NCI-H774 (cell line): ENCODE measurements around the gene CCDC138.

Experiments
- DNase-seq: peaks from one replicate; lab custom pipeline; 2025; lab: John Stamatoyannopoulos, UW

Gene CCDC138

GRCh38 chr2:108896741-108897140, 110.2 kb downstream of the CCDC138 start:
- DNase-seq, result no peak

DNA sequence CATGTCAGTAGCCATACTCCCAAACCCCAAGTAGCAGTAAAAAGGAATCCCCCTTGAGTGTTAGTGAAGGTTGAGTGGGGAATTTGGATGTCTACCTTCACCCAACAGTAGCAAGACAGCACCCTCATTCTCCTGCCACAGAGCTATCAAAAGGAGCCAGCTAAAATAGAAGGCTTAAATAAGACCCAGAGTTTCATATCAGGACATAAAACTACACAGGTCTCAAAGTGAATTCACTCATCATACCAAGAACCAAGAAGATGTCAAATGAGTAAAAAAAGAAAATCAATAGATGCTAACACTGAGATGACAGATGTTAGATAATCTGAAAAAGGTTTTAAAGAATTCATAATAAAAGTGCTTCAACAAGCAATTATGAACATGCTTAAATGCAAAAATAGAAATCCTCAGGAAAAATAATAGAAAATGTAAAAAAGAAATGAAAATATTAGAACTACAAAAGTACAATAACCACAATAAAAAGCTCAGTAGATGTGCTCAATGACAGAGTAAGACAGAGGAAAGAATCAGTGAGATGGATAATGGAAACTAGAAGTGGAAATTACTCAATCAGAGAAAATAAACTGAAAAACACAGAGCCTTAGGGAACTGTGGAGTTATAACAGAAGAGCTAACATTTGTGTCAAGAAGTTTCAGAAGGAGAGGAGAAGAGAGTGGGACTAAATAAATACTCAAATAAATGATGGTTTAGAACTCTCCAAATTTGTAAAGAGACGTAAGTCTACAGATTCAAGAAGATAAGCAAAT, 111.9 kb downstream of the CCDC138 start:
- no peak for DNase-seq

- DNase-seq, result no peak
Observed at GRCh38 chr2:108904680-108905079, 118.1 kb downstream of the CCDC138 start.

DNA sequence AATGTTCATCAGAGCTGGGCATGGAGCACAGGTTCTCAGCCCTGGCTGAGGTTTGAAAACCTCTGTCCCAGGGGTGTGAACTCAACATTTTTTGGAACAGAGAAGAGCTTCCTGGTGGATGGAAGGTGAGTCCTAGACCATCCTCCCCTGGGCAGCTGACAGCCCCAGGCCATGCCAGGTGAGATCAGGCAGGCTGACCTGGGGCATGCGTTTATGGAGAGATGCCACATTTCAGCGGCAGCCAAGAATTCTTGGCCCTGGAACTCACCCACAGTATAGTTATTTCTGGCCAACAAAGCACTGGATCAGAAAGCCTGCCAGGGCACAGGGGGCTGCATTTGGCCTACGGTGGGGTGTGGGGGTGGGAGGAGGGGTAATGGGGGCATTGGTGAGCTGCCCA, 118.6 kb downstream of the CCDC138 start:
- DNase-seq, result no peak

DNA sequence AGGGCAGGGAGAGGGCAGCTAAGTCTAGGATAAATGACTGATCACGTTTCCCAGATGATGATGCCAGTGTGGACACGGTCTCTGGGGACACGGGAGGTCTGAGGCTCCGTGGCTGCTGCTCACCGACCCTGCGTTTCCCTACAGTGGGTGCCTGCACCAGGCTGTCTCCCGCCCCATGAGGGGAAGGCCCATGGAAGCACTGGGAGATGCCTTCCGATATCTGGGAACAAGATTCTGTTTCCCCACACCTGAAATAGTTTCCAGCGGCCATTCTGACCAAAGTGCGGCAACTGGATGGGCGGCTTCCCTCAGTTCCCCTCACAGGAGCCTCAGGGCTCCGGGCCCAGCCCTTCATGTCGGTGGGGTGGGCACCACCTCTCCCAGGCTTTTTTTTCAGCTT, 119.3 kb downstream of the CCDC138 start:
- no peak for DNase-seq

DNA sequence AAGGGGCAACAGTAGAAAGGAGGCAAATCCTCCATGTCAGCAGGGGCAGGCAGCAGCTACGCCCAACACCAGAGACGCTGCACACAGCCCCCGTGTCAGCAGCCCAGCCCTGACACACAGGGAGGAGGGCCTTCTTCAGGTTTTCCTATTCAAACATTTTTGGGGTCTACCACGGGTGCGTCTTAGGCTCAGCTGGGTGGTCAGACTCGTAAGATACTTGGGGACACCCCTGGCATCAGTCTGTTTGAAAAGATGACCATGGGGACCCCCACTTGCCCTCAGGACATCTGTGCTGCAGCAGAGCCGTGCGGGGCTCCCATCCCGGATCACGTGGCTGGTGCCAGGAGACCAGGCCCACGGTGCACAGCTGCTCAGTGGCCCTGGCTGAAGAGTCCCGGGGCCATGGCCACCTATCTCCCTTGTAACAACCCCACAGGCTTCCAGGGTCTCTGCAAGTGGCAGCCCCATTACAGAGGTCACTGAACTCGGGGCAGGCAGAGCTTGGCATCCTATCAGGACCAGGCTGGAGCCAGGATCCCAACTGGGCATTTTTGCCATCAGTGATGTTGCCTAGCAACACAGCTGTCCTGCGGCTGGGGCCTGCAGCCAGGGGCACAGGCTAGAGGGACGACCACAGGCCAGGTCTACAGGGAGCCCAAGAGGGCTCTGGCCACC, 120.0 kb downstream of the CCDC138 start:
- DNase-seq, result no peak

DNA sequence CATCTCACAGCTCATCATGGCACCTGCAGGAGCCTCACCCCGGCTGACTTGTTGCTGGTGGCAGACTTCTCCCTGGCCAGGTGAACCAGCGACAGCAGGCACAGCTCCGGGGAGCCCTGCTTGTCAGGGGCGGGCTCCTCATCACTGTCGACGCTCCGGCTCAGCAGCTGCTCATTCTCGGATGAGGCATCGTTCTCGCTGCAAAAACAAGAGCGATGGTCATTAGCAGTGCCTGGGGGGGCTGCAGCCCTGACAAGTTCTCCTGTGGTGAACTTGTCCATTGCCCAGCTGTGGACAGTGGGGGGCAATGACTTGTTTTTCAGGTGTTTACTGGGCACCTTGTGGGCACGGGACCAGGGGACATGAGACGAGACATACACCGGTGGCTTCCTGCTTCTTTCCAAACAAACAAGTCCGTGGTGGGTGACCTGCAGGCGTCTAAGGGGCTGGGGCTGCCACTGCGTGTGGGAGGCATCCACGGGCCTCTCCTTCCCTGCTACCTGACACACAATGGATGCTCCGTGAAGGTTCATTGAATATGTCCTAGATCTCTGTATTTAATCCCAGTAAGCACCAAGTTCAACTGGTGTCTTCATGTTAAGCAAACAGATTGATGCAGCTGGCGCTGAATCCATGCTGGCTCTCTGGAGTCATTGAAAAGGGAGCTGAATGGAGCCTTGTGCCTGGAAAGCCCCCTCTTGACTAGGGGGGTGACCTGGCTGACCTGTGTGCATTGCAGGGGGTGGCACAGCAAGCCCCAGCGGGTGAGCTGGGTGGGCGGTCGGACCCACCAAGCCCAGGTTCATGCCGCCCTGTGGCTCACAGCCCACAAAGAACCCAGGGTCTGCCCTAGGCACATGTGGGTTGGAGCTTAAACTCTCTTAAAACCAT, 121.5 kb downstream of the CCDC138 start:
- no peak for DNase-seq

GRCh38 chr2:108908713-108909070, 122.1 kb downstream of the CCDC138 start:
- DNase-seq, result no peak

DNA sequence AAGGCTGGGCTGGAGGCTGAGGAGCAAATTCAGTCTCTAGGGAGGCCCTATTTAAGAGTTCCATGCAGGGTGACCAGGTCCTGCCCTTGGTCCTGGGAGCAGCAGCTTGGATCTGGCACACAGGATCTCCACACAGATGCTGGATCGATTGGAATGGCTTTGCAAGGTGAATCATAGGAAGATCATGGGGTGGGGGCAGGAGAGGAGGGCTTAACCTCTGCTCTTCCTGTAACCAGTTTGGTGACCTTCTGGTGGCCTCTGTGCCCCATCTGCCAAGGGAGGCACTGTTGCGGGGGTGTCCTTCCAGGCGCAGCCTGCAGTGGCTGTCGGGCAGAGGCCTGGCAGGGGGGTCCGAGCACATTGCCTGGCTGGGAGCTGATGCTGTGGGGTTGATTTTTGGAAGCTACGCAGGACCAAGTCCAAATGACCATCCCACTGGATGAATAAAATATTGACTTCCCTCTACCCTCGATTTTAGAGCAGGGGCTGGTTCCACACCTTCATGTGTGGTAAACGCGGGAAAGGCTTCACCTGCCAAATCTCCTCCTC, 122.8 kb downstream of the CCDC138 start:
- no peak for DNase-seq

GRCh38 chr2:108910011-108910431, 123.5 kb downstream of the CCDC138 start:
- no peak for DNase-seq

DNA sequence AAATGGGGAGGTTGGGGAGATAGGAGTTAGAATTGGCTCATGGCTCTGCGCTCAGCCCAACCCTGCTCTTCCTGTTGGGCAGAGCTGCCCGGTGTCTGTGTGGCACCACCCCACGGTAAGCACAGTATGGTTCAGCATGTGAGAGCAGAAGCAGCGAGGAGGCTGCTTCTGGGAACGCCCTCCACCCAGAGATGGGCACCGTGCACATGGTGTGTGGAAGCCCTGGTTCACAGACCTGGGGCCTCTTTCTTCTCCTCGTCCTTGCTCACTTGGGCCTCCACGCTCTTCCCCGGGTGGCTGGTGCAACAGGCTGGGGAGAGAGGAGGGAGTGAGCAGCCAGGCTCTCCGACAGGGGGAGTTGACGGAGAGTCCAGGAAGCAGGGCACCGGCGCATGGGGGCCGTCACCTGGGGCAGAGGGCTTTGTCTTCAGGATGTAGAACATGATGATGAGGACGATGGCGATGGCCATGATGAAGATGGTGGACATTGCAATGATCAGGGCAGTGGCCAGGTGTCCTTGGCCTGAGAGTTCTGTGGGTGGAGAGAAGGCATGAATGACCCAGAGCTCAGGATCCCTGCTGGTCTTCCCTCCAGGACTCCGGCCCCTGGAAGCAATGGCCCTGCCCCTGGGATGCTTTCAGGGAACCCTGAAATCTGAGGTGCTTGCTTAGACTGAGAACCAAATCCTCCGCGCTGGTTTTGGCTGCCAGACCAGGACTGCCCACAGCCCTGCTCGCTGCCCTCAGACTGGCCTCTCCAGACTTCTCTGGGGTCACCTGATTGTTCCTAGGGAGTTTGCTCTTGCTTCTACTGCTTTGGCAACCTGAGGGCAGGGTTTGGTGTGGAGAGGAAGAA, 124.2 kb downstream of the CCDC138 start:
- DNase-seq, result no peak

DNA sequence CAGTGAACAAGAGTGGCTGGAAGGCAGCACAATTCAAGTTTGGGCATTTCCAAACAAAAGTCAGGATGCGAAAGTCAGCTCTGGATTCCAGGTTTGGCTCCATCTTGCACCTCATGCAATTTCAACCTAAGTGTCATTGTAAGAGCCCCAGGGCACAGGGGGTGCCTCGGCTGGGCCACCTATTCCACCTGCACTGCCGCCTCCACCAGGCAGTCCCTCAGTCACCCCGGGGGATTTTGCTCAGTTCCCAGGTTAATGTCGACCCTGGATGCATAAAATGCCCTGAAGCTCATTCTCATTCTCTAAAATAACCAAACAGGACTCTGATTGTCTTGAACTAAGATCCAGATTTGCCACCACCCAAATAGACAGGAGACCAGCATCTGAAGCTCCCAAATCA, 124.8 kb downstream of the CCDC138 start:
- no peak for DNase-seq

DNA sequence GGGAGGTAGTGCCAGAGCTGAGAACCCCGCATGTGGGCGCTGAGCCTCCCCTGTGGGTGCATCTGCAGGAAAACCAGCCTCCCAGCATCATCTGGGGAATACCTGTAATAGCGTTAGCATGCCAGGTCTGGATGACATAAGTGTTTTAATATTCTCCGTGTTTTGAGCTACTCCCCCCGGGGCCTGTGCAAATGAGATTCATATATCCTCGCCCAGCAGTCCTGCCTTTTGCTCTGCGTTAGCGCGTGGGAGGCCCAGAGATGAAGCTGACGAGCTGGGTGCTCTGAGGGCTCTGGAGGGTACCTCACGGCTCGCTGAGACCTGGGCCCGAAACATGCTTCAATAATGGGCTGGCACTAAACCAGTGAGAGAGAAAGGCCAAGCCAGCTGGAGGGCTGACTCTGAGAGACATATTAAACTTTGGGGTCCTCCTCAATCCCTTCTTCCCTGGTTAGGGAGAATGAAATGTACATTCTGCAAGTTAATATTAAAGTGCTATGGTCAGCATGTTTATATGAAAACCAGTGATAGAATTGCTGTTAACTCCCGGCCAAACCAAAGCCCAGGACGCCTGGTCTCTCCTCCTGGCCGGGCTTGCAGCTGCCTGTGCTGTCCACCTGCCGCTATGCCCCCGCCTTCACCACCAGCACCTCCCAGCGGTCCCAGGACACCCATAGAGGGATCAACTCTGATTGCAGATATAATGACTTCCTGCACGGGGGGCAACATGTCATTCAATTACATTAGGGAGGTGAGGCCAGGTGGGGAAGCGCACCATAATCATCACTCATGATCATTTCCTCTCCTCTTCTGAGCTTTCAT, 125.4 kb downstream of the CCDC138 start:
- no peak for DNase-seq

GRCh38 chr2:108912629-108912902, 126.0 kb downstream of the CCDC138 start:
- DNase-seq, result no peak

- DNase-seq, result no peak
Observed at GRCh38 chr2:108916122-108916795, 129.7 kb downstream of the CCDC138 start.

DNA sequence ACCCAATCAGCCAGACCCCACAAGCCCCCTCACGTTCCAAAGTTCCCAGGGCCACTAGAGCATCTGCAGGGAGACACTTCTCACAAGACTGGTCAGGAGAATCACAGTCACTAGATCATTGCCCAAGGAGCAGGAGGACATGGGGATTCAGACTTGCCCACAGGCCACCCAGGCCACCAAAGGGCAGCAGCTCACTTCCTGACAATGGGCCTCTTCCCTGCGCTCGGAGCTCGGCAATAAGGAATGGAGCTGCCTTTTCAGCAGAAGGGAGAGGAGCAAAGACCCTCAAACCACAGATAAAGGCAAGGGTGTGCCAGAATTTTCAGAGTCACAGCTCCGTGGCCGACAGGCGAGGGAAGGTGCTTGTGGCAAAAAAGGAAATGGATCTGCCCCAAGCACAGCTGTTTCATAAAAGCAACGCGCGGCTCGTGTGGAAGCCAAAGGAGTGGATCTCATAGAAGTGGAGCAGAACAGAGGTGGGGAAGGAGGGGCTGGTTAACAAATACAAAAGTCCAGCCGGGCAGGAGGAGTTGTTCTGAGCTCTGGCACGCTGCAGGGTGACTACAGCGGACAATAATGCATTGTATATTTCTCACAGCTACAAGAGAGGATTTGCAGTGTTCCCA, 130.3 kb downstream of the CCDC138 start:
- DNase-seq, result no peak

GRCh38 chr2:108917526-108917925, 131.0 kb downstream of the CCDC138 start:
- no peak for DNase-seq

DNA sequence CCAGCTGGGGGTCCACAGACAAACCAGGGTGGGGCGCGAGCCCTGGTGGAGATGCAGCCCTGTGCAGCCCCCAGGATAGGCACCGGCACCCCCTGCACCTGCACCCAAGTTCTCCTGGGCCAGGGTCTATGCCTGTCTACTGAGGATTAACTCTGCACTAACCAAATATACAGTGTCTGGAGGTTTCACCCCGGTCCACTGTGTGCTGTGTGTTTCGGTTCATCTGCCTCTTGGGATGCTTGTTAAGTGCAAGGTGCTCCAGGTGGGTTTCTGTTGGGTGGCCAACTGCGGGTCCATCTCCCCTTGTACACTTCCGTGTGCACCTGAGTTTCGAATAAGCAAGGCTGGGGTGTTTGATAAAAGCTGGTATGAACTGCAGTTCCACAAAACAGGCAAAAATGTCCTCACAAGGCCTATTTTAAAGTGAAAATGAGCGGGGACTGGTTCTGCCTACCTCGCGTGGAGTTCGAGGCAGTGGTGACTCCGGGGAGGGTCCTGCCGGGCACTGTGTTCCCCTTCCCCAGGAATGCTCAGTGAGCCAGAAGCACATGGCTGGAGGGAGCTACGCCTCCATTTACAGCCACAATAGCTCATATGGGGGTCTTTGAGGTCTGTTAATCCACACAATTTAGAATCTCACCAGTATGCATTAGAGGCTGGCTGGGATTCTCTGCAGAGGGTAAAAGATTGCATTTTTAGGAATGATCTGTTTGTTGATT, 131.7 kb downstream of the CCDC138 start:
- no peak for DNase-seq

- DNase-seq, result no peak
Observed at GRCh38 chr2:108918941-108919341, 132.4 kb downstream of the CCDC138 start.
